GM10847 (cell line): Measurements from ENCODE around the gene MINAR1.

Experiments
- POLR2A ChIP-seq: IDR thresholded peaks from 2 replicates; pipeline ENCODE4 v1.6.1; 2011; ENCODE audit not compliant: insufficient read length; ENCODE audit errors: extremely low read depth

The MINAR1 gene

GRCh38 chr15:79475306-79475705, 43.2 kb downstream of the MINAR1 start:
- TF ChIP-seq POLR2A = no peak

GRCh38 chr15:79478108-79478507, 46.0 kb downstream of the MINAR1 start:
- TF ChIP-seq POLR2A = no peak

GRCh38 chr15:79479616-79480015, 47.5 kb downstream of the MINAR1 start:
- no peak for TF ChIP-seq POLR2A

GRCh38 chr15:79481793-79482192, 49.7 kb downstream of the MINAR1 start:
- TF ChIP-seq POLR2A = no peak
